ENCODE measurements around the gene KDM4F.
A peak's percentile ranks its signal among the peaks of the same experiment; 100 is the strongest.

KDM4F gene

GRCh38 chr11:95092549-95093324 is 43.5 kb downstream of the KDM4F start:
- DNase-seq = peak; percentile 46

GRCh38 chr11:95093548-95093947 is 44.3 kb downstream of the KDM4F start:
- no peak for DNase-seq

GRCh38 chr11:95095858-95096587 is 46.8 kb downstream of the KDM4F start:
- DNase-seq = no peak

DNA sequence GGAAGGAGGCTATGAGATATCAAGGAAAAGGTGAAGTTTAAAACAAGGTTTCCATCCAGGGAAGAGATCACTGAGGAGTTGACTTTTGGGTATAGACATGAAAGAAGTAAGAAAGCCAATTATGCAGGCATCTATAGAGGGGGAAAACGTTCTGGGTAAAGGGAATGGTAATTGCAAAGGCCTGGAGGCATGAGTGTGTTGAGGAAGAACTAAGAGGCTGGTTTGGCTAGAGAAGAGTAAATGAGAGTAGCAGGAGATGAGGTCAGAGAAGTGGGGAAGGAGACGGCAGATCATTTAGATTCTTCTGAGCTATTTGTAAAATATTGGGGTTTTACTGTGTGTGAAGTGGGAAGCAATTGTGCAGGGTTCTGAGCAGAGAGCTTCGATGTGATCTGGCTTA is 48.0 kb downstream of the KDM4F start:
- no peak for DNase-seq

GRCh38 chr11:95098826-95099225 is 49.6 kb downstream of the KDM4F start:
- no peak for DNase-seq

- DNase-seq = no peak
These were observed 51.0 kb downstream of the KDM4F start for GRCh38 chr11:95100191-95100648.

Measured in 8988T (cell line).